CMK (cell line): ENCODE measurements around the gene DNMT3A.
"Not testable (repeated sequence)": the region's sequence is repeated elsewhere in the genome, so short reads cannot be mapped to it uniquely, and the experiment has no call there.

ENCODE experiments used
- DNase-seq: peaks from one replicate; pipeline ENCODE4 v3.0.0-alpha.2; 2010; ENCODE audit warnings: low read depth

Gene DNMT3A

DNA sequence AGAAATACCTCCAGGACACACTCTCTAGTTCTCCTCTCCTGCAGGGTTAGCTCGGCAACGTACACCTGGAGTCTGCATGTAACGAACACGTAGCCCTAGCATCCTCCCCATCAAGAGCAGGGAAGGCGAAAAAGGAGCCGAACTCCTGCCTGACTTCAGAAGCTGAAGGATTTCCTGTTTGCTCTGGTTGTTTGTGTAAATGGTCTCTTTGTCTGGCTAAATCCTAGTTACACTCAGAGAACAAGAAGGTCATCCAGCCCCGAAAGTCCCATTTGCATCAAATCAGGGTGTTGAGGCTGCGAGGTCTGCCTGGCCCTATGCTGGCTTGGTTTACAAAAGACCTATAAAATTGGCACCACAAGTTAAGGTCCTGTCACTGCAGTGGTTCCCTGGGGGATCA, 107.0 kb downstream of the DNMT3A start:
- DNase-seq, result no peak

DNA sequence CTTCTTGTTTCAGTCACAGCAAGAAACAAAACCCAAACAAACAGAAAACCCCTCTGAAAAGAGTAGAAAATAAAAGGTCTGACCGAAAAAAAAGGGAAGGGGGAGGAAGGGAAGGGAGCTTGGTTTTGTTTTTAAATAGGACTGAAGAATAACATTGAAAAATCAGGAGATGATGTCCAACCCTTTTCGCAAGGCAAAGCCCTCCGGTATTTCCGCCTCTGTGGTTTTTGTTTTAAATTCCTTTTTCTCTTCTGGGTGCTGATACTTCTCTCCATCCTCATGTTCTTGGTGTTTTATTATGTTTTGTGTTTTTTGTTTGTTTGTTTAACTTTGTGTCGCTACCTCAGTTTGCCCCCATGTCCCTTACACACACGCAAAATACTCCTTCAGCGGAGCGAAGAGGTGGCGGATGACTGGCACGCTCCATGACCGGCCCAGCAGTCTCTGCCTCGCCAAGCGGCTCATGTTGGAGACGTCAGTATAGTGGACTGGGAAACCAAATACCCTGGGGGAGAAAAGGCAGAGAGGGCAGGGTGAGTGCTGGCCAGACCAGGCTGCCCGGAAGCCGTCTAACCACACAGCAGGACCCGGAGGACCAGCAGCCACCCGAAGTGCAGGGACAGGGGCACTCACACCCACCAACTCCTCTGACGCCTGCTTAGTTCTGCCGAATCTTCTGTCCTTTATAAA, 107.7 kb downstream of the DNMT3A start:
- DNase-seq, result no peak

DNA sequence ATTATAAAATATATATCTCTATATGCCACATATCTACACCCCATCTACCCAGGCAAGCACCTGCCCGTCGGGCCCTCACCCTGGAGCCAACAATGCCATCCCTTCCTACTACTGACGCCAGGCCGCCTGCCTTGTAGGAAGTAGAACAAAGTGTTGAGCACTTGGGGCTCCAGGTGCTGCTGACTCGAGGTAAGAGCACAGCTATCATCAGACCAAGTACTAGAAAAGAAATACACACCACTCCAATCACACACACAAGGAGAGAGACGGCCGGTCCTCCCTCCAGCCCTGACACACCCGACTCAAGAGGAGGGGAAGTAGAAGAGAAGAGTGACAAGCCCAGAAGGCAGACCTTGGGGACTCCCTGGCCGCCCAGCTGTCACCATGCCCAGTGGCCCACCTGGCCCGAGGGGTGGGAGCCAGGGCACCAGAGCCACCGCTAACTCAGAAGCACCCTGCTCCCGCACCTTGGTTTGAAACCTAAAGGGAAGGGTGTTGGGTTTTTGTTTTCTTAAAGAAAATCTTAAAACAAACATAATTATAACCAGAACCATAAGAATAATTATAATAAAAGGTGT, 109.4 kb downstream of the DNMT3A start:
- no peak for DNase-seq

DNA sequence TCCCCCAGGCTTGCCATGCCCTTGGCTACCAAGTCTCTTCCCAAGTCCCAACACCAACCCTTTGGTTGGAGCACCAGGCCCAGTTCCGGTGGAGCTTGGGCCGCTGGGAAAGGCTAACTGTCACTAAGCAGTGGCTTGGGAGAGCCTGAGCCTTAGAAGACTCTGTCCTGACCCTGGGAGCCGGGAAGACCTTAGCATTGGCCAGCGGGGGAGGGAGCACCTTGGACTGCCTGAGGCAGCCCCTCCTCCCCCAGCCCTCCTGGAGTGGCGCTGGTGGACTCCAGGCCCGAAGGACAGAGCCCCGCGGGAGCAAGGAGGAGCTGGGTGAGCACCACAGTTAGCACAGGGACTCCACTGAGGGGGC, 110.8 kb downstream of the DNMT3A start:
- DNase-seq, result no peak

DNA sequence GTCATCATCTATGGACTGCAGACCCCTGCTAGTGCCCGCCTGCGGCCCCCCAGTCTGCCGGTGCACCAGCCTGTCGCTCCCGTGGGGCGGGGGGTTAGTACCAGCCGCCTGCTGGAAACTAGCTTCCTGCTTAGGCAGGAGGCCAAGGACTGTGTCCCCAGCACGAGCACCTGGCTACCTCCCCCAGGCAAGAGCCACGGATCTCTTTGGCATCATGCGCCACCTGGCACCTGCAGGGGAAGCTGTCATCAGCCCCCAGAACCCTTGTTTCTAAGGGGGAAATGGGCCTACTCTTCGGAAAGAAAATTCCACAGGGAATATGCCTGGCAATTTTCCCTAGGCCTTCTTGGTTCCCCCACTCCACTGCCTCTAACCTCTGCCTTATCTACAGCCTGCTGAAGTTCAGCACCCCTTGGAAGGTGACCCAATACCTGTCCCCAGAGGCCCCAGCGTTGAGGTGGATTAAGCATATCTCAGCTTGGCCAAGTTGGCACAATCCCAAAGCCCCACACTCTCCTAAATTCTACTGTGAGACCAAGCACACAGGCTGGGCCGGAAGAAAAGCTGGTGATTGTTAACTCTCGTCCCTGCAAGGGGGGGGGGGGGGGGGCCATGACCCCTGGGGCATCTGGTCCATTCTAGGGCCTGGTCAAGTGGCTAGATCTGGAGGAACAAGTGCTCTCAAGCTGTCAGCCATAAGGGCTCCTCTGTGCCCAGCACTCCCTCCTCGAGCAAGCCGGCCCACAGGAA, 111.4 kb downstream of the DNMT3A start:
- no peak for DNase-seq

DNA sequence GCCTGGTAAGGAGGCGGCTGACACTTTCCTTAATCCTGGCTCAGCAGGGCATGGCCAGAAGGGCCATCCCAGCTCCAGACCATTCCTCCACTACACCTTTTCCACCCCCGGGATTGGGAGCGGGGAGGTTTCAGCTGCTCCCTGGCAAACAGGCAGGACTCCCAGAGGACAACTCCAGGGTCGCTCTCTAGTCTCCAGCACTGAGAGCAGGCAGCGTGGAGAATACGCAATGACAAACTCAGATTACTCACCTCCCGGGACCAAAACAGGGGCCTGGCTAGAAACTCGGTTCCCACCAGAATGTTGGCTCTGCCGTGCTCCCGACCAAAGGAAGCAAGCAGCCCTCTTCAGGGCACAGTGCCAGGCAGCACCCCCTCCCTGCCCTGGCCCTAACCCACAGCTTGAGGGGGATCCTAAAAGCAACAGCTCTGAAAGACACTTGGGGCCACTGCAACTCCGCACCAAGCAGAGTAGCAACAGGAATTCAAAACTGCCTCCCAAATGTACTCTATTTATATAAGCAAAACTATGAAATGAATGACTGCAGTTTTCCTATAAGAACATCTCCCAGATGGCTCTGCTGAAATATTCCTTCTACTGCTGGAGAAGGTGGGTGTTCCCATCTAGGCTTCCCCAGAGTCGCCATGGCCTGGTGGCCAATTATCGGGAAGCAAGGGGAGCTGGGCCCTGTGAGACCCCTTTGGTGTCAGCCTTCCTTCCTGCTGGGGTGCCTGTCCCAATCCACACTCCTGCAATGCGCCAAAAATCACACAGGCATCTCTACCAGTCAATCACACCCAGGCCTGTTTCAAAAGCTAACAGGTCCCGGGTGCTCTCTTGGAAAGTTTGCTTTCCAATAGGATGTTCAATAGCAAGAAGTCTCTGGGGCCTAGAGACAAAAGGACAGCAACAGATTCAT, 112.2 kb downstream of the DNMT3A start:
- no peak for DNase-seq

DNA sequence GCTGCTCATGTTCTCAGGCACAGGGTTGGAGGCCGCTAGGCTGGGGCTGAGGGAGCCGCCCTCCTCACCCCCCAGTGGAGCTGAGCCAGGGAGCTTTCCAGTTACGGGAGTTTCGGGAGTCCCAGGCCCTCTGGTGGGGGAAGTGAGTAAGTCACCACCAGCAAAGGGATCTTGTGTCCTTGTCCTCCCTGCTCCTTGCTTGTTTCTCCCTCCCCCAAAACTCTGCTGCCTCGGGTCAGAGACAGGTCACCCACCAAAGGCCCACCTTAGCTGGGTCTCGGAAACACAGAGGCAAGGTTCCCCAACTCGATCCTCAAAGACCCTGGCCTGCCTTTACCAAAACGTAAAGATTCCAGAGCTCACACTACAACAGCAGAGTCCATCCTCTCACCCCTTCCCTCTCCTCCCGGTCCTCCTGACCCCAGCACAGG, 112.9 kb downstream of the DNMT3A start:
- peak; percentile 80 for DNase-seq

DNA sequence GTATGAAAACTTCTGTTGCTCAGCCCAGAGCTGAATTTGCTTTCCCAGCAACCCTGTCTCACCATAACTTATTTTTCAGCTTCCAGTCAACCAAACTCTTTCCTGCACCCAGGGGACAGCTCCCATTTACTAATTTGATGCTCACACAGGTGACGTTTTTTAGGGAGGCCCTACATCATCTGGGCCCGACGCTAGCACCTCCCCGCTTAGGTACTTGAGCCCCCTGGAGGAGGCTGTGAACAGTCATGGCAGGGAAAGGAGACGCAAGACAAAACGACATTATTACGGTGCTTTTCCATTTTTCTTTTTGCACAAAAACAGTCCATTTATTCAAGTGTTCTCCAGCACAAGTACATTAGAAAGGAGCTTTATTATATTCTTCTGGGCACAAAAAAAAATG, 114.1 kb downstream of the DNMT3A start:
- no peak for DNase-seq

DNA sequence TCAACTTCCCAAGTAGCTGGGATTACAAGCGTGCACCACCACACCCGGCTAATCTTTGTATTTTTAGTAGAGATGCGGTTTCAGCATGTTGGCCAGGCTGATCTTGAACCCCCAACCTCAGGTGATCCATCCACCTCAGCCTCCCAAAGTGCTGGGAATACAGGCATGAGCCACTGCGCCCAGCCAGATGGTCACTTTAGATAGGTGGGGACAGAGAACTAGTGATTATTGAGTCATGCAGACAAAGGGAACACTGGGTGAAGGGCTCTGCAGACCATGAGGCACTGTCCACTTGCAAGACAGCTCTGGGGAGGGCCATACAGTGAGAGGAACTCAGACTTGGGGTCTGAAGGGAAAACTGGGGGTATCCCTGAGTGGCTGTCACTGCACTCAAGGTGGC, 114.9 kb downstream of the DNMT3A start:
- DNase-seq, result no peak

DNA sequence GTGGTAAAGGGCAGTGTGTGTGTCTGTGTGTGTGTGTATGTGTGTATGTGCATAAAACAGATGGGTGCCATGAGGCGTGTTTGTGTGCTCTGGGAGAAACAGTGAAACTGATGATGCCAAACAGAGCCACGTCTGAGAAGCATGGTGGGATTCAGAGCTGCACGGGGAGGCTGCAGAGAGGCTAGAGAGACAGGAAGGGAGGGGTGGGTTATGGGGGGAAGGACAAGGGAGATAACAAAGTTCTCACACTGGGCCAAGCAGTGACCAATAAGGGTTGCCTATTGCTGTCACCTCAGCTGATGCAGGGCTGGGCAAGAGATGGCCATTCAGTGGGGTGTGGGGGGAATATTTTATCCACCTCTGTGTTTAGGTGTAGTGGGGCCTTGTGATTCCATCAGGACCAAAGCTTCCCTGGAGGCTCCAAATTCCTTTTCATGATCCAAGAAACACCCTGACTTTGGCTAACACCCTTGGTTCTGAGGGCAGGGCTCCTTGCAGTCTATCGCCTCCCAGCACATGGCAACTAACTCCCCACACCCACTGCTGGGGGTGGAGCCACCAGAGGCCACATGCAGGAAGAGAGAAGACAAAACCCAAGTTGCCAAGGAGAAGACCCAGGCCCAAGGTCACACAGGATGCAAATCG, 119.1 kb downstream of the DNMT3A start:
- DNase-seq, result peak; percentile 73

DNA sequence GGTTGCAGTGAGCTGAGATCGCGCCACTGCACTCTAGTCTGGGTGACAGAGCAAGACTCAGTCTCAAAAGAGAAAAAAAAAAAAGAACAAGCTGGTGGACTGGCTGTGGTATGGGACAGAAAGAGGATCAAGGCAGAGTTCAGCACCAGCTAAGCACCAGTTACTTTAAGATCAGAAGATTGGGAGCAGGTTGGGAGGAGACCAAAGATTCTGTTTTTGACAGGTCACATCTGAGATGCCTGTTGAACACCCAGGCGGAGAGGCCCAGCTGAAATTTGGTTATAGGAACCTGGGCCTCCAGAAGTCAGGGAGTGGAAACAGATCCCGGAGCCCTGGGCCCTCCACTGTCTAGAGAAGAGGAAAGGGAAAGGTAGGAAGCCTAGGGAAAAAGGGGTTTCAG, 120.1 kb downstream of the DNMT3A start:
- no peak for DNase-seq

DNA sequence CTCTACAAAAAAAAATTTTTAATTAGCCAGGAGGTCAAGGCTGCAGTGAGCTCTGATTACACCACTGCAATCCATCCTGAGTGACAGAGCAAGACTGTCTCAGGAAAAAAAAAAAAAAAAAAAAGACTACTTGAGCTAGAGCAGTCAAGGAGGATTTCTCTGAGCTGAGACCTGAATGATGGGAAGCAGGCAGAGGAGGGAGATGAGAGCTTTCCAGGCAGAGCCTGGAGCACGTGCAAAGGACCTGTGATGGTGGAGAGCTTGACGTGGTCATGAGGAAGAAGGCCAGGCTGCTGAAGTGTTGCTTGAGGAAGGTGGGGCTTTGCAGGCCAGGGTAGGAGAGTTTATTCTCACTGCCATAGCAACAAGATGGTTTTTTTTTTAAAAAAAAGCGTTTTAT, 121.4 kb downstream of the DNMT3A start:
- no peak for DNase-seq

DNA sequence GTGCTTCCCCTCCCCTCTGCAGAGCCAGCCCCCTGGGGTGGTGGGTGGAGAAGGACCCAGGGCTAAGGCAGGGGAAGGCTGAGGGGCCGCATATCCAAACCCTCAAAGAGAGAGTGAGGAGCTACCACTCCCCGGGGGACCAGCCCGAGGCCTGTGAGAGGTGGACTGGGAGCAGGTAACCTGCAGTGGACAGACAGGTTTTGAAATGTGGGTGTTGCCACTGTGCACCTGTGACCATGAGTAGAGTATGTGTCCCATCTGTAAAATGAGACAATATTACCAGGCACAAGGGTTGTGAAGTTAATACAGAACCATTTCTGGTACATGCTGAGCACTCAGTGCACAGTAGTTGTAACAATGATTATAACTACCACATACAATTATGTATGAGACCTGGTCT, 122.1 kb downstream of the DNMT3A start:
- no peak for DNase-seq

DNA sequence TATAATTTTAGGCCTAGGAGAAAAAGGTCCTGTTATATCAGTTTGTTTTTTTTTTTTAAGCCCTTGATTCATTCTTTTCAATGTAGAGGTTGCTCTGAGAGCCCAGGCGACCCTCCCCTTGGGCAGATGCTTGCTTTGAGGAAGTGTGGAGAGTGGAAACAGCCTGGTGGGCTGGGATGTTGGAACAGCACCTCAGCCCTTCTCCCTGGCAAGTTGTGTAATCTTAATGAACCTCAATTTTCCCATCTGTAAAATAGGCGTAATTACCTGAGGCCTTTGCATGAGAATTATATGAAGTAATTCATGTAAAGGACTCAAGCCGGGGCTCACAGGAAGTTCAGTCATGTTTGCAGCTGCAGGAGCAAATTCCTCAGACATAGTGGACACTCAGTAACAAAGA, 123.6 kb downstream of the DNMT3A start:
- no peak for DNase-seq

DNA sequence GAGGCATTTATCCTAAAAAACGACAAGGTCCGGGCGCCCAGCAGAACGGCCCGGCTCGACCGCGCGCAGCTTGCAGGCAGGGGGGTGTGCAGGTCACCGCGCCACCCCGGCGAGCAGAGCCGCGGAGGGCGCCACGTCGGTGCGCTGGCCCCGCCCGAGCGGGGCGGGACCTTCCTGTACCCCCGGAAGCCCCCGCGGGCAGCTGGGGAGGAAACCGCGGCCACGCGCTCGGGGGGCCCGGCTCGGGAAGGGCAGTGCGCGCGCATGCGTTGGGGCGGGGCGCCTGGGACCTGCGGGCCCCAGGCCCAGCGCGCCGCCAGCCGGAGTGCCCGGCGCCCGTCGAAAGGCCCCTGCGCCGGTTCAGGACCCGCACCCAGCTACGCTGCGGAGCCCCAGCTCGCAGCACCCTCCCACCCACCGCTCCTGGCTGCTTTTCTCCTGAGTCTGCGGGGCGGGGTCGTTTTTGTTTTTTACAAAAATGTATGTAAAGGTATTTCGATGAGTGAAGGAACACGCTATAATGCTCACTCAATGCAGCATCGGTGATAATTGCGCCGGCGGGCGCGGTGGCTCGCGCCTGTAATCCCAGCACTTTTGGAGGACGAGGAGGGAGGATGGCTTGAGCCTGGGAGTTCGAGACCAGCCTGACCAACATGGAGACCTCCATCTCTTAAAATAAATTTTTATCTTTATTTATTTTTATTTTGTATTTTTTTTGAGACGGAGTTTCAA, 125.6 kb downstream of the DNMT3A start:
- DNase-seq, result peak; percentile 60

DNA sequence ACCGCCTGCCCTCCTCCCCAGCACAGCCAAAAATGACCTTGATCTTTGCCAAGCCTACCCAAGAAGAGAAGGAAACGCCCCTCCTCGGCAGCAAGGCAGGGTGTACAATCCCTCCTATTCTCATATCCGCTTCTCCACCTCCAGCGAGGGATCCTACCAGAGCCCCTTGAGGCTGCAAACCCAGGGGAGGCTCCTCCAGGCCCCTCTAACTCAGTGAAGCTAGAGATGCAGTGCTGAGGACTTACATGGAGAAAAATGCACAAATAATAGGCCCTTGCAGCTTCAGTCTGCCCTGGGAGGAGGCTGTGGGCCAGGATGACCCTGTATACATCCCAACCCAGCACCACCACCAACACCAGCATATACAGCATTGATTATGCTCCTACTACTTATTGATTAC, 126.5 kb downstream of the DNMT3A start:
- DNase-seq, result no peak

DNA sequence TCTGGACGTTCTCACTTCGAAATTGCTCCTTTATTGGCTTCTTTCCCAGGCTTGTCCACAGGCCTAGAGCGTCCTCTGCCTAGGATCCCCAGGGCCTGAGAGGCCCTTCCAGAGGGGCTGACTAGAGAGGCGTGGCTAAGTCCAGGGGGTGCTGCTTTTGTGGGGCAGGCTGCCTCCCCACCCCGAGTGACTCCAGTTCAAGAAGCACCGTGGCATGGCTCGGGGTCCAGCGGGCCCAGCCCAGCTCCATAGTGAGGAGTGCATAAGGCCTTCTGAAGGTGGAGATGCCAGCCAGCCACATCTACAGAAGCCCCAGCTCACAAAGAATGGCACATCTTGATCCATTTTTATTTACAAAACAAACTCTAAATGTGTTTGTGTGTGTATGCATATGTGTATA, 128.5 kb downstream of the DNMT3A start:
- DNase-seq, result no peak

DNA sequence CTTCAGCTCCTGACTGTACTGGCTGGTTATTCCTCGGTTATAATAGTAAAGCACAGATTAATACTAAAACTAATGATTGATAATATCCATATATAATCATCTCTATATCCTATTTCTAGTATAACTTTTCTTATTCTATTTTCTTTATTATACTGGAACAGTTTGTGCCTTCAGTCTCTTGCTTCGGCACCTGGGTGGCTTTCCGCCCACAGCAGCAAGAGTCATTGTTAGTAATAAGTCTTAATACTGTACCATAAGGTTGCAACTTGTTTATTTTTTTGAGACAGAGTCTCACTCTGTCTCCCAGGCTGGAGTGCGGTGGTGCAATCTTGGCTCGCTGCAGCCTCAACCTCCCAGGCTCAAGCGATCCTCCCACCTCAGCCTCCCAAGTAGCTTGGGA, 130.8 kb downstream of the DNMT3A start:
- DNase-seq, result not testable (repeated sequence)

DNA sequence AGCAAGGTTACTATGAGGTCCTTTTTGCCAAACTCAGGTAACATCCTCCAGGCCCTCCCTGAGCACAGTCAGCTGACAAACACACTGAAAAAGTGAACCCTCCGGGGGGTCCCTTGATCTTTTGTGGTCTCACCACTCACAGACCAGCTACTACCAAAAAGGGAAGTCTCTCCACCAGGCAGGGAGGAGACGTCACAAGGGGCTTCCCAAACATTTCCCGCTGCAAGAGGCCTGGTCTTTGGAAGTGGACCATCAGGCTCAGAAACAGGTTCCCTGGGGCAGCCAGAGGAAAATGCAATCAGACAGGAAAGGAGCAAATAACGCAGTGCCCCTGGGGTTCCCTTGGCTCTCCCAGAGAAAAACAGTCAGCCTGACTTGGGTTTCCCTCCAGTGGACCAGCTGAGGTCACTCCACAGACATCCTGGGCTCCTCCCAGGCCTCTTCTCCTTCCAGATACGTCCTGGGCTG, 134.6 kb downstream of the DNMT3A start:
- no peak for DNase-seq

DNA sequence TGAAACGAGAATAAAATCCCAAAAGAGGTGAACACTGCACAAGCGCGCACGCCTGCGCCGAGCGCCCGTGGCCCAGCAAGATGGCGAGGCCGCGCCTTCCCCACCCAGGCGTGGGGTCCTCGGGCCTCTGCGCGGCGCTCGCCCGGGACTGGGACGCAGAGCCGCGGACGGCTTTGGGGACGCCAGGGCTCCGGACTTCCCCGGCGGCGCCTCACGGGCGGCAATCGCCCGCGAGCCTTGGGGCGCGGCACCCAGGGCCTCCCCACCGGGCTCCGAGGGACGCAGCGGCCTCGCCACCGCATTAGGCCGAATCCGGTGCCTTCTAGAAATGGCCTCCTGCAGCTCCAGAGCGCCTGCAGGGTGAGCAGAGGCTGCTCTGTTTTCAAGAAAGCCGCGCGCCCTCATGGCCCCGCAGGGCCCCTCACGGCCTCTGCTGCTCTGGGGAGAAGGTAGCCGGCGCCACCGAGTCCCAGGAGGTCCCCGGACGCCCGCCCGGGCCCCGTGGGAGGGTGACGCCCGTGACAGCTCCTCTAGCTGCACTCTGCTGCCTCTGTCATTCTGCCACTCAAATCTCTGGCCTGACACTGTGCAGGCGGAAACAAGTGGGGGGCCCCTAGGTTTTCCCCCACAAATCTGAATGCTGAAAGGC, 137.4 kb downstream of the DNMT3A start:
- DNase-seq, result no peak

DNA sequence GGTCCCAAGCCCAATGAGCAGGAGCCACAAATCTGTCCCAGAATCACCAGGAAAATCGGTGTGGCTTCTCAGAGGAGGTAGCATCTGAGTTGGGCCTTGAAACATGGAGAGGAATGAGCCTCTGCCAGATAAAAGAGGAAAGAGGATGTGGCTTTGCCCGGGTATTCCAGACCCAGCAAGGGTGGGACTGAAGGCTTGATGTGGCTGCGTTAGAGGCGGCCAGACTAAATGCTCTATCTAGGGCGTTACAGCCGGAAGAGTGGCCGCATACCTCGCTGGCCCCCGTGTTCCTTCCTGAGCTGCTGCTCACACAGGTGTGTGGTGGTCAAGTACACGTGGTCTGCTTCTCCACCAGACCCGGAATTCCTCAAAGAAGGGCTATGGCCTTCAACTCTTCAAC, 139.4 kb downstream of the DNMT3A start:
- DNase-seq, result peak; percentile 68
